D341Med (cell line): Measurements from ENCODE around the gene PRAMEF25.
"Not testable (repeated sequence)": the region's sequence is repeated elsewhere in the genome, so short reads cannot be mapped to it uniquely, and the experiment has no call there.

Experiments used
- DNase-seq: peaks from one replicate; pipeline ENCODE4 v3.0.0; 2012; ENCODE audit warnings: low spot score

Gene PRAMEF25

DNA sequence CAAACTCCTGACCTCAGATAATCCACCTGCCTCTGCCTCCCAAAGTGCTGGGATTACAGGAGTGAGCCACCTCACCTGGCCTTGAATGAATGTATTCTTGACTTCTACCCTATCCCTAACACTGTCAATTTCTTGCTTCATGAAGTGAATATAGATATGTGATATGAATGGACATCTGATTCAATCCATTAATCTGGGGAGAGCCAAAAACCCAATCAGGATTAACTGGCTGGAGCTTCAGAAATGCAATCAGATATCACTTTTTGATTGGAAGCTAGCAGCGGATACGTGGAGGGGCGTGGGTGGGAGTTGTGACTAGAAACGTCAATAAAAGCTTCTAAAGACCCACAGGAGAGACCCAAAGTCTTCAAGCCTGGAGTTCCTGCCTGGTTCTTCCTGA, at the start of gene PRAMEF25:
Gene PRAMEF25 (plus strand): TSS at position 301 of the 400 bp plus-strand sequence. CDS start 2,920 bp downstream, outside the sequence.
- not testable (repeated sequence) for DNase-seq

DNA sequence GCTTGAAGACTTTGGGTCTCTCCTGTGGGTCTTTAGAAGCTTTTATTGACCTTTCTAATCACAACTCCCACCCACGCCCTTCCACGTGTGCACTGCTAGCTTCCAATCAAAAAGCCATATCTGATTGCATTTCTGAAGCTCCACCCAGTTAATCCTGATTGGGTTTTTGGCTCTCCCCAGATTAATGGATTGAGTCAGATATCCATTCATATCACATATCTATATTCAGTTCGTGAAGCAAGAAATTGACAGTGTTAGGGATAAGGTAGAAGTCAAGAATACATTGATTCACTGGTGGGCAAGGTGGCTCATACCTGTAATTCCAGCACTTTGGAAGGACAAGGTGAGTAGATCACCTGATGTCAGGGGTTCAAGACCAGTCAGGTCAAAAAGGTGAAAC, 14.1 kb upstream of the PRAMEF25 start, which contains the start of gene PRAMEF27:
Gene PRAMEF27 (minus strand): TSS at position 101 of the 400 bp plus-strand sequence. CDS start 2,916 bp downstream, outside the sequence.
- not testable (repeated sequence) for DNase-seq

DNA sequence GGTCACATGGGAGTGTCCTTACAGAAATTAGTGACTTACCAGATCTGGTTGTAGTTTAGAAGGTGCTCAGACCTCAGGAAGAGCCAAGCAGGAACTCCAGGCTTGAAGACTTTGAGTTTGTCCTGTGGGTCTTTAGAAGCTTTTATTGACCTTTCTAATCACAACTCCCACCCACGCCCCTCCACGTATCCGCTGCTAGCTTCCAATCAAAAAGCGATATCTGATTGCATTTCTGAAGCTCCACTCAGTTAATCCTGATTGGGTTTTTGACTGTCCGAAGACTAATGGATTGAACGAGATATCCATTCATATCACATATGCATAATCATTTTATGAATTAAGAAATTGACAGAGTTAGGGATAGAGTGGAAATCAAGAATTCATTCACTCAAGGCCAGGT, 46.2 kb downstream of the PRAMEF25 start, which contains the start of gene HNRNPCL2:
Gene HNRNPCL2 (minus strand): TSS at position 101 of the 400 bp plus-strand sequence. CDS start 454 bp downstream, outside the sequence.
- DNase-seq, result not testable (repeated sequence)
